HEK293 (cell line): ENCODE data around the gene ZFHX2.
A peak's percentile ranks its signal among the peaks of the same experiment; 100 is the strongest.

Experiments used
- CTCF ChIA-PET: fragments of 350-600 bp; formaldehyde crosslinking; extraction: SDS; loops from one replicate; lab custom pipeline; 2021; ENCODE audit warnings: antibody characterized with exemption; lab: Yijun Ruan, JAX
- POLR2A ChIA-PET: fragments of 300-600 bp; formaldehyde crosslinking; extraction: SDS; loops from one replicate; lab custom pipeline; 2020; ENCODE audit warnings: antibody characterized with exemption, inconsistent platforms; lab: Yijun Ruan, JAX
- H3K27ac ChIP-seq: fragments of 200-500 bp; sonication (Bioruptor generic); 2 replicates; pipeline ENCODE4 v1.5.1; 2014; ENCODE audit warnings: low read depth, low read length, control low read depth, inconsistent platforms; ENCODE audit errors: extremely low read depth
- H3K36me3 ChIP-seq, 2 experiments: fragments of 200-500 bp in 1 of 2; sonication (Bioruptor generic) in 1 of 2; 1 replicate in 1 of 2; 2 replicates in 1 of 2; pipeline ENCODE4 v1.5.1; 2014 to 2017; ENCODE audit warnings: inconsistent platforms in 2 of 2, low read length in 2 of 2; ENCODE audit not compliant: control insufficient read depth in 2 of 2, insufficient read depth in 1 of 2
- H3K4me1 ChIP-seq: fragments of 200-500 bp; sonication (Bioruptor generic); 2 replicates; pipeline ENCODE4 v1.5.1; 2014; ENCODE audit warnings: mild to moderate bottlenecking, low read length, inconsistent platforms; ENCODE audit not compliant: control insufficient read depth, insufficient read depth
- H3K4me3 ChIP-seq: 2 replicates; pipeline ENCODE4 v1.5.1; 2011; ENCODE audit warnings: low read depth, mild to moderate bottlenecking, control low read depth, low read length, moderate library complexity
- H3K9me3 ChIP-seq: fragments of 200-500 bp; sonication (Bioruptor generic); 2 replicates; pipeline ENCODE4 v1.5.1; 2014; ENCODE audit warnings: low read depth, low read length, inconsistent platforms; ENCODE audit not compliant: control insufficient read depth, insufficient read depth
- ATF2 ChIP-seq: fragments of 450-650 bp; formaldehyde crosslinking; IDR thresholded peaks from 2 replicates; pipeline ENCODE4 v1.5.1; 2016; ENCODE audit warnings: missing biosample characterization, missing genetic modification characterization, low read depth
- BCL11B ChIP-seq: fragments of 450-650 bp; formaldehyde crosslinking; IDR thresholded peaks from 2 replicates; pipeline ENCODE4 v1.5.1; 2016; ENCODE audit warnings: low read depth, missing biosample characterization, missing genetic modification characterization
- KLF17 ChIP-seq: fragments of 450-650 bp; formaldehyde crosslinking; IDR thresholded peaks from 2 replicates; pipeline ENCODE4 v1.5.1; 2016; ENCODE audit warnings: missing biosample characterization, missing genetic modification characterization
- OSR2 ChIP-seq: fragments of 450-650 bp; formaldehyde crosslinking; IDR thresholded peaks from 2 replicates; pipeline ENCODE4 v1.5.1; 2016; ENCODE audit warnings: missing biosample characterization, missing genetic modification characterization
- TRIM28 ChIP-seq: IDR thresholded peaks from 2 replicates; pipeline ENCODE4 v1.6.1; 2011; ENCODE audit warnings: low read length, control low read depth, borderline replicate concordance
- ZBTB48 ChIP-seq: fragments of 450-650 bp; formaldehyde crosslinking; IDR thresholded peaks from 2 replicates; pipeline ENCODE4 v1.5.1; 2016; ENCODE audit warnings: missing biosample characterization, missing genetic modification characterization
- ZBTB8A ChIP-seq: fragments of 450-650 bp; formaldehyde crosslinking; IDR thresholded peaks from 2 replicates; pipeline ENCODE4 v1.5.1; 2016; ENCODE audit warnings: missing biosample characterization, missing genetic modification characterization
- ZNF112 ChIP-seq: fragments of 450-650 bp; formaldehyde crosslinking; IDR thresholded peaks from 2 replicates; pipeline ENCODE4 v1.5.0; 2017; ENCODE audit warnings: missing biosample characterization, missing genetic modification characterization
- ZNF138 ChIP-seq: fragments of 450-650 bp; formaldehyde crosslinking; IDR thresholded peaks from 2 replicates; pipeline ENCODE4 v1.5.1; 2016; ENCODE audit warnings: missing biosample characterization, missing genetic modification characterization, borderline replicate concordance
- ZNF140 ChIP-seq: fragments of 450-650 bp; formaldehyde crosslinking; IDR thresholded peaks from 2 replicates; pipeline ENCODE4 v1.5.1; 2016; ENCODE audit warnings: missing biosample characterization, missing genetic modification characterization
- ZNF2 ChIP-seq: fragments of 450-650 bp; formaldehyde crosslinking; IDR thresholded peaks from 2 replicates; pipeline ENCODE4 v1.5.1; 2016; ENCODE audit warnings: missing biosample characterization, missing genetic modification characterization
- ZNF223 ChIP-seq: fragments of 450-650 bp; formaldehyde crosslinking; IDR thresholded peaks from 2 replicates; pipeline ENCODE4 v1.5.1; 2016; ENCODE audit warnings: missing biosample characterization, missing genetic modification characterization
- ZNF292 ChIP-seq: fragments of 450-650 bp; formaldehyde crosslinking; IDR thresholded peaks from 2 replicates; pipeline ENCODE4 v1.5.1; 2016; ENCODE audit warnings: low read depth, missing biosample characterization, missing genetic modification characterization, borderline replicate concordance
- ZNF335 ChIP-seq: fragments of 450-650 bp; formaldehyde crosslinking; conservative IDR thresholded peaks from 2 replicates; pipeline ENCODE4 v1.5.1; 2016; ENCODE audit warnings: missing biosample characterization, missing genetic modification characterization
- ZNF501 ChIP-seq: fragments of 450-650 bp; formaldehyde crosslinking; IDR thresholded peaks from 2 replicates; pipeline ENCODE4 v1.5.1; 2016; ENCODE audit warnings: missing biosample characterization, missing genetic modification characterization
- ZNF518A ChIP-seq: fragments of 450-650 bp; formaldehyde crosslinking; conservative IDR thresholded peaks from 2 replicates; pipeline ENCODE4 v1.5.1; 2016; ENCODE audit warnings: low read depth, missing biosample characterization, missing genetic modification characterization
- ZNF530 ChIP-seq: fragments of 450-650 bp; formaldehyde crosslinking; IDR thresholded peaks from 2 replicates; pipeline ENCODE4 v1.5.1; 2016; ENCODE audit warnings: low read depth, missing biosample characterization, missing genetic modification characterization
- ZNF704 ChIP-seq: fragments of 450-650 bp; formaldehyde crosslinking; IDR thresholded peaks from 2 replicates; pipeline ENCODE4 v1.5.1; 2016; ENCODE audit warnings: missing biosample characterization, missing genetic modification characterization
- ZSCAN16 ChIP-seq: fragments of 450-650 bp; formaldehyde crosslinking; IDR thresholded peaks from 2 replicates; pipeline ENCODE4 v1.5.1; 2016; ENCODE audit warnings: missing biosample characterization, missing genetic modification characterization
- ZSCAN4 ChIP-seq: fragments of 450-650 bp; formaldehyde crosslinking; IDR thresholded peaks from 2 replicates; pipeline ENCODE4 v1.5.1; 2017; ENCODE audit warnings: missing biosample characterization, missing genetic modification characterization

ZFHX2 gene

GRCh38 chr14:23563473-23564180 lies 12.1 kb upstream of the ZFHX2 start:
- no peaks in the 10 kb centered on the region for H3K9me3 ChIP-seq
- no peak for TF ChIP-seq ZBTB8A (tag by site-specific recombination)
- TF ChIP-seq OSR2 (tag by site-specific recombination): no peak
- TF ChIP-seq ZNF223 (tag by site-specific recombination): no peak
- TF ChIP-seq ZSCAN4 (tag by site-specific recombination): no peak
- POLR2A ChIA-PET: interaction anchor here (1.3 to 1.6 kb wide), 2 partner anchors 8 to 85 kb away, joined by 3 to 5 read pairs; no protein-coding TSS in a partner anchor
- no peak overlapping the region for H3K4me3 ChIP-seq
- H3K36me3 ChIP-seq: peaks cover 17 to 75% of the 10 kb centered on the region in 2 experiments; a peak in 2 of 3 replicates
- H3K4me1 ChIP-seq: peaks cover 9% of the 10 kb centered on the region
- CTCF ChIA-PET: interaction anchor here (0.6 to 10.1 kb wide), 11 partner anchors 9 to 1839 kb away, joined by 3 to 338 read pairs (median 4); partner anchors contain the start of gene ZFHX2
- no peak overlapping the region for H3K27ac ChIP-seq

GRCh38 chr14:23562822-23563472 lies 11.4 kb upstream of the ZFHX2 start:
- Histone ChIP-seq H3K4me1 (peaks cover 2% of the 10 kb centered on the region), H3K4me3 (no peak overlapping the region), H3K27ac (no peak overlapping the region), H3K36me3 (peaks cover 17 to 82% of the 10 kb centered on the region in 2 experiments; a peak in 2 of 3 replicates), H3K9me3 (no peaks in the 10 kb centered on the region)
- ChIA-PET CTCF (interaction anchor here (0.6 to 10.1 kb wide), 13 partner anchors 9 to 1839 kb away, joined by 3 to 338 read pairs (median 4); partner anchors contain the start of gene ZFHX2), POLR2A (interaction anchor here (1.6 kb wide), 1 partner anchor 85 kb away, joined by 5 read pairs; no protein-coding TSS in a partner anchor)
- TF ChIP-seq ZNF140 (no peak), ZNF2 (tag by site-specific recombination) (peak; percentile 28; the same call in 1 of the 2 replicates), BCL11B (tag by site-specific recombination) (no peak), ZNF501 (tag by site-specific recombination) (no peak), ZNF335 (tag by site-specific recombination) (no peak), ZNF138 (tag by site-specific recombination) (no peak), ATF2 (tag by site-specific recombination) (no peak), ZBTB48 (tag by site-specific recombination) (peak; percentile 16; the same call in 1 of the 2 replicates), ZNF530 (tag by site-specific recombination) (no peak), OSR2 (tag by site-specific recombination) (no peak), ZNF292 (tag by site-specific recombination) (no peak), TRIM28 (no peak), ZNF704 (tag by site-specific recombination) (no peak), ZNF518A (no peak), ZSCAN16 (tag by site-specific recombination) (no peak), KLF17 (tag by site-specific recombination) (no peak), ZNF112 (tag by site-specific recombination) (no peak)
